MM.1S (cell line): ENCODE measurements around the gene G0S2.

ENCODE experiments used
- DNase-seq: peaks from one replicate; pipeline ENCODE4 v3.0.0-alpha.2; 2015
- H2AFZ ChIP-seq: fragments of 300-600 bp; sonication (generic); 2 replicates; pipeline ENCODE4 v1.6.0; 2016; ENCODE audit warnings: antibody characterized with exemption, low read length
- H3F3A ChIP-seq: fragments of 300-600 bp; sonication (generic); 2 replicates; pipeline ENCODE4 v1.6.1; 2016; ENCODE audit warnings: mild to moderate bottlenecking, antibody characterized with exemption, low read length, moderate library complexity, mixed read lengths; ENCODE audit not compliant: insufficient read depth
- H3K27ac ChIP-seq: fragments of 300-600 bp; sonication (generic); 2 replicates; pipeline ENCODE4 v1.5.1; 2016; ENCODE audit warnings: mild to moderate bottlenecking, low read length
- H3K27me3 ChIP-seq: fragments of 300-600 bp; sonication (generic); replicated peaks from 2 replicates; pipeline ENCODE4 v1.6.0; 2016; ENCODE audit warnings: low read length; ENCODE audit not compliant: insufficient read depth
- H3K36me3 ChIP-seq: fragments of 300-600 bp; sonication (generic); replicated peaks from 2 replicates; pipeline ENCODE4 v1.6.1; 2016; ENCODE audit warnings: mild to moderate bottlenecking, low read length, mixed read lengths; ENCODE audit not compliant: insufficient read depth
- H3K4me1 ChIP-seq: fragments of 300-600 bp; sonication (generic); 2 replicates; pipeline ENCODE4 v1.6.1; 2016; ENCODE audit warnings: low read length, mixed read lengths
- H3K4me2 ChIP-seq: fragments of 300-600 bp; sonication (generic); 2 replicates; pipeline ENCODE4 v1.6.0; 2016; ENCODE audit warnings: low read depth, low read length
- H3K4me3 ChIP-seq: fragments of 300-600 bp; sonication (generic); 2 replicates; pipeline ENCODE4 v1.5.1; 2016; ENCODE audit warnings: low read length, mixed read lengths
- H3K79me2 ChIP-seq: fragments of 300-600 bp; sonication (generic); 2 replicates; pipeline ENCODE4 v1.6.1; 2016; ENCODE audit warnings: mixed run types, low read length, mixed read lengths
- H3K9ac ChIP-seq: fragments of 300-600 bp; sonication (generic); 2 replicates; pipeline ENCODE4 v1.6.1; 2016; ENCODE audit warnings: low read length, mixed read lengths
- H3K9me2 ChIP-seq: fragments of 300-600 bp; sonication (generic); replicated peaks from 2 replicates; pipeline ENCODE4 v1.6.1; 2016; ENCODE audit warnings: mild to moderate bottlenecking, low read length, mixed read lengths; ENCODE audit not compliant: insufficient read depth
- H3K9me3 ChIP-seq: fragments of 300-600 bp; sonication (generic); replicated peaks from 2 replicates; pipeline ENCODE4 v1.6.1; 2016; ENCODE audit warnings: mild to moderate bottlenecking, low read length, mixed read lengths; ENCODE audit not compliant: insufficient read depth
- H4K20me1 ChIP-seq: fragments of 300-600 bp; sonication (generic); 2 replicates; pipeline ENCODE4 v1.6.1; 2016; ENCODE audit warnings: mild to moderate bottlenecking, low read length, moderate library complexity, mixed read lengths; ENCODE audit not compliant: insufficient read depth
- EZH2 ChIP-seq: fragments of 300-600 bp; sonication (generic); optimal IDR thresholded peaks from 2 replicates; pipeline ENCODE3; 2017; ENCODE audit warnings: low read depth, mild to moderate bottlenecking, antibody characterized with exemption, low read length, mixed read lengths
- EZH2phosphoT487 ChIP-seq: fragments of 300-600 bp; sonication (generic); IDR thresholded peaks from 2 replicates; pipeline ENCODE4 v1.6.1; 2018; ENCODE audit warnings: antibody characterized with exemption, low read length
- TF ChIP-seq, protein P1 (sequence below): fragments of 300-600 bp; sonication (generic); IDR thresholded peaks from 2 replicates; pipeline ENCODE4 v1.5.1; 2016; ENCODE audit warnings: antibody characterized with exemption, low read length, mixed read lengths

The G0S2 gene

DNA sequence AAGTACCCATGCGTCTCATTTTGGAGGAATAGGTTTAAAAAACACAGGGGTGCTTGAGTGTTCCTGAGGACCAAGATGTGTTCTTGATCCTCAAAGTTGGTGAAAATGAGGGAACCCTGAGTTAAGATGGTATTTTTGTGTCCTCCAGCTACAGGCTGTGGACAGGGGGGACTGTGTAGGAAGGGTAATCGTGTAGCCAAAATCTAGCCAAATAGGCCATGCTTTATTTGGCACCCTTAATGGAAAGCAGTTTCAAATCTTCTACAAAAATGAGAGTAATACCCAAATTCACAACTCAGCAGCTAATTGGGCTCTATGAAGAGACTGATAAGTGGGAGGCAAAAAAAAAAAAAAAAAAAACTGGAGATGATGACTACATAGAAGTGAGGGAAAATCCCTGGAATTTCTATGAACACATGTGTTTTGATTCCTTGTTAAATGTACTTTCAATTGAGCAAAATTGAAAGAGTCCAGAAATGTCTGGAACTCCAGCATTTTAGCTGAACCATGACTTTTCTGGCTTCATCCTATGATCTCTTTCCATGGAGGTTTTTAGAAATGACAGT lies 29.9 kb downstream of the G0S2 start:
- Histone ChIP-seq H3F3A (no peaks in the 10 kb centered on the region), H3K9me2 (no peaks in the 10 kb centered on the region), H2AFZ (no peak overlapping the region), H3K79me2 (no peaks in the 10 kb centered on the region), H3K27ac (no peak overlapping the region), H3K4me3 (no peak overlapping the region), H4K20me1 (no peaks in the 10 kb centered on the region), H3K4me1 (peaks cover 18% of the 10 kb centered on the region; the same call in 1 of the 2 replicates), H3K9me3 (no peaks in the 10 kb centered on the region), H3K36me3 (no peaks in the 10 kb centered on the region), H3K9ac (no peak overlapping the region), H3K27me3 (no peaks in the 10 kb centered on the region), H3K4me2 (no peak overlapping the region)
- DNase-seq, result no peak
- TF ChIP-seq EZH2phosphoT487, result no peak

DNA sequence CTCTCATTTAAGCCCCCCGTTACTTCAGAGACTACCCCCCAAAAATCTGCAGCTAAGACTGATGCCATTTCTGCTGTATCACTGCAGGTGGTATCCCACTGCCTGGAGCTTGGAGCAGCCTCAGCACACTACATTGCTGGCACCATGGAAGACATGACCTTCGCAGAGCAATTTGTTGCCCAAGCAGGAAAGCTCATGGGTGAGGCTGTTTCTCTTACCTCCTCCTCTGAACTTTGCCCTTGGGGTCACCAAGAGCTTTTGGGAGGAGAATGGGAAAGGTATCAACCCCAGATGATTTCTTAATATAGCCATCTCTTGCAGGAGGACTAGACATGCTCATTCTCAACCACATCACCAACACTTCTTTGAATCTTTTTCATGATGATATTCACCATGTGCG lies 31.4 kb downstream of the G0S2 start:
- Histone ChIP-seq H3K27ac (no peak overlapping the region), H3K79me2 (no peaks in the 10 kb centered on the region), H3K9ac (no peak overlapping the region), H3F3A (no peaks in the 10 kb centered on the region), H3K9me3 (no peaks in the 10 kb centered on the region), H3K36me3 (no peaks in the 10 kb centered on the region), H3K4me1 (peaks cover 18% of the 10 kb centered on the region; the same call in 1 of the 2 replicates), H3K9me2 (no peaks in the 10 kb centered on the region), H3K4me3 (no peak overlapping the region), H3K27me3 (no peaks in the 10 kb centered on the region), H4K20me1 (no peaks in the 10 kb centered on the region), H3K4me2 (no peak overlapping the region), H2AFZ (no peak overlapping the region)
- TF ChIP-seq EZH2phosphoT487, result no peak
- TF ChIP-seq EZH2, result no peak
- TF ChIP-seq, protein P1, sequence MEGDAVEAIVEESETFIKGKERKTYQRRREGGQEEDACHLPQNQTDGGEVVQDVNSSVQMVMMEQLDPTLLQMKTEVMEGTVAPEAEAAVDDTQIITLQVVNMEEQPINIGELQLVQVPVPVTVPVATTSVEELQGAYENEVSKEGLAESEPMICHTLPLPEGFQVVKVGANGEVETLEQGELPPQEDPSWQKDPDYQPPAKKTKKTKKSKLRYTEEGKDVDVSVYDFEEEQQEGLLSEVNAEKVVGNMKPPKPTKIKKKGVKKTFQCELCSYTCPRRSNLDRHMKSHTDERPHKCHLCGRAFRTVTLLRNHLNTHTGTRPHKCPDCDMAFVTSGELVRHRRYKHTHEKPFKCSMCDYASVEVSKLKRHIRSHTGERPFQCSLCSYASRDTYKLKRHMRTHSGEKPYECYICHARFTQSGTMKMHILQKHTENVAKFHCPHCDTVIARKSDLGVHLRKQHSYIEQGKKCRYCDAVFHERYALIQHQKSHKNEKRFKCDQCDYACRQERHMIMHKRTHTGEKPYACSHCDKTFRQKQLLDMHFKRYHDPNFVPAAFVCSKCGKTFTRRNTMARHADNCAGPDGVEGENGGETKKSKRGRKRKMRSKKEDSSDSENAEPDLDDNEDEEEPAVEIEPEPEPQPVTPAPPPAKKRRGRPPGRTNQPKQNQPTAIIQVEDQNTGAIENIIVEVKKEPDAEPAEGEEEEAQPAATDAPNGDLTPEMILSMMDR, result no peak
- DNase-seq, result no peak

DNA sequence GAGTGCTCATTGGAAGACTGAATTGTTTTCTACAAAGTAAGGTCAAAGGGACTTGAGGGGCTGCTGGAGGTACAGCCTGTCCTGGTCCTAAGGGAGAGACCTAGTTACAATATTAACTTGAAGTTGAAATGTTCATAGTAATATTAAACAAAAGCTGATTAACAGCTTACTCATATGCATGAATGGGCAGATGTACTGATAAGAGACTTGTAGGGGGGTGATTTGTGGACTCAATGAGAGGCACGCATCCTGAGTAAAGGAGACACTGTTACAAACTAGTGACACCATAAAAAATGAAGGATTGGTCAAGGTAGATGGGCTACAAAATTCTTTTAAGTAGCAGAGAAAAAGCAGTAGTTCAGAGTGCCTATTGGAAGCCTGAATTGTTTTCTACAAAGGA lies 32.1 kb downstream of the G0S2 start:
- no peak for TF ChIP-seq EZH2
- no peak for TF ChIP-seq EZH2phosphoT487
- TF ChIP-seq, protein P1, result no peak
- no peaks in the 10 kb centered on the region for H3K27me3 ChIP-seq
- no peaks in the 10 kb centered on the region for H3K36me3 ChIP-seq
- H3K4me3 ChIP-seq, result no peak overlapping the region
- H3K9me3 ChIP-seq, result no peaks in the 10 kb centered on the region
- no peak overlapping the region for H3K4me2 ChIP-seq
- no peaks in the 10 kb centered on the region for H3K79me2 ChIP-seq
- H2AFZ ChIP-seq, result no peak overlapping the region
- no peak overlapping the region for H3K27ac ChIP-seq
- no peaks in the 10 kb centered on the region for H3K9me2 ChIP-seq
- H3K4me1 ChIP-seq, result peaks cover 15% of the 10 kb centered on the region; the same call in 1 of the 2 replicates
- no peaks in the 10 kb centered on the region for H4K20me1 ChIP-seq
- DNase-seq, result no peak
- H3F3A ChIP-seq, result no peaks in the 10 kb centered on the region
- no peak overlapping the region for H3K9ac ChIP-seq

DNA sequence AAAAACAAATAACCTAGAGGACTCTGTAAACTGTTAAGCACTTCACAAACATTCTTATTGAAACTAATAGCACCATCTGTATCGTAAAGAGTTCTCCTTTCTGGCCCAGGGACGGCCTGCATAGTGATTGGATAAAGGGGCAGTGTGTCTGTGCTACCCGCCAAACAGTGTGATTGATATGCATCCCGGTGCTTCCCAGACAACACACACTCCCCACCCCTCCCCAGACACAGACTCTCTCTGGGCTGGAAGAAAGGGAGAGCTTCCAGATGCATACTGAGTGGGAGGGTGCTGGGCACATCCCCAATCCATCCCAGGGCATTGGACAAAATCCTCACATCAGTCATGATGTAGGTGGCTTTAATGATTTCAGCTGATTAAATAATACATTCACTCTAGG lies 33.1 kb downstream of the G0S2 start:
- Histone ChIP-seq H4K20me1 (no peaks in the 10 kb centered on the region), H2AFZ (no peak overlapping the region), H3K27ac (no peak overlapping the region), H3K4me1 (peaks cover 15% of the 10 kb centered on the region; the same call in 1 of the 2 replicates), H3K9me3 (no peaks in the 10 kb centered on the region), H3K36me3 (no peaks in the 10 kb centered on the region), H3K4me2 (no peak overlapping the region), H3K27me3 (no peaks in the 10 kb centered on the region), H3K9me2 (no peaks in the 10 kb centered on the region), H3K4me3 (no peak overlapping the region), H3F3A (no peaks in the 10 kb centered on the region), H3K79me2 (no peaks in the 10 kb centered on the region), H3K9ac (no peak overlapping the region)
- no peak for DNase-seq
- no peak for TF ChIP-seq EZH2
- TF ChIP-seq EZH2phosphoT487, result no peak
- TF ChIP-seq, protein P1, result no peak
